NCI-H146 treated with DMSO at 0.1 percent for 48 hours (cell line): ENCODE data around the gene CCDC30.

Experiments
- DNase-seq: peaks from one replicate; lab custom pipeline; 2025; ENCODE audit not compliant: unreplicated experiment; lab: John Stamatoyannopoulos, UW

Gene CCDC30

DNA sequence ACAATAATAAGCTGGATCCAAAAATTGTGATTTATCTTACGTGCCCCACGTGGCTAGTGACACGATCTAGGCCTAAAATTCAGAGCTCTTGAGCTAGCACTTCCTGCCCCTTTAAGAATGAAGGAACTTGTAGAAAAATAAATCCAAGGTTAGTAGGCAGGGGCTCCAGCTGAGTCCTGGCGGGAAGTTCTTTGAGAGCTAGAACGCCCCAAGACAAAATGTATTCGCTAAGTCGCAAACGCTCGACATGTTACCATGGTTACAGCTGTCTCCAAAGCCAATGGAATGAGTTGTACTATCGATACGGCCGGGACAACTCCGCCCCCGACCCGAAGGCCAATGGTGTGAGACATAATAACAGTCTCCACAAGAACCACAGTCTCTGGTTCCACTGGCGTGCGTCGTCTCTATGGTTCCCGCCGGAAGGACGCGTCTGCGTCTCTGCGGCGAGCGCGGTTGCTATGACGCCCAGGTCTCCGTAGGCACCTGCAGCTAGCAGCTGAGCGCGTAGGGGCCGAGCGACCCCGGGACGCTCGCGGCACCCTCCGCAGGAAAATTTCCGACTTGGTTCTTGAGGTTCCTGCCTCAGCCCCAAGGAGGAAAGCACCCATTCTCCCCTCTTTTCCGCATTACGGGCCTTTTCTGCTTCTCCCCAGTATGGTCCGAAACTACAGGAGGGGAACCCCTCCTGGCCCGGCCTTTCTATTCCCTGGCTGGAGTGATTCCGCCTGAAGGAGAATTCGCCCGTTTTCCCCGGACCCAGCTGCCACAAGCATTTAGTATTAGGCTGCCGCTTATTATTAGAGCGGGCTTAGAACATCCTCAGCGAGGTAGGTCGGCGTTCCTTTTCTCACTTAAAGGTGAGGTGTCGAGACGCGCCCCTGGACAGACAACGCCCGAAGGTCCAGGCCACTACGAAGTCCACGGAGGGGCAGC lies at the start of gene CCDC30:
Gene CCDC30 (plus strand): TSS at position 459 of the 936 bp plus-strand sequence. CDS start 17,266 bp downstream, outside the sequence.
- DNase-seq, result peak; percentile 93

DNA sequence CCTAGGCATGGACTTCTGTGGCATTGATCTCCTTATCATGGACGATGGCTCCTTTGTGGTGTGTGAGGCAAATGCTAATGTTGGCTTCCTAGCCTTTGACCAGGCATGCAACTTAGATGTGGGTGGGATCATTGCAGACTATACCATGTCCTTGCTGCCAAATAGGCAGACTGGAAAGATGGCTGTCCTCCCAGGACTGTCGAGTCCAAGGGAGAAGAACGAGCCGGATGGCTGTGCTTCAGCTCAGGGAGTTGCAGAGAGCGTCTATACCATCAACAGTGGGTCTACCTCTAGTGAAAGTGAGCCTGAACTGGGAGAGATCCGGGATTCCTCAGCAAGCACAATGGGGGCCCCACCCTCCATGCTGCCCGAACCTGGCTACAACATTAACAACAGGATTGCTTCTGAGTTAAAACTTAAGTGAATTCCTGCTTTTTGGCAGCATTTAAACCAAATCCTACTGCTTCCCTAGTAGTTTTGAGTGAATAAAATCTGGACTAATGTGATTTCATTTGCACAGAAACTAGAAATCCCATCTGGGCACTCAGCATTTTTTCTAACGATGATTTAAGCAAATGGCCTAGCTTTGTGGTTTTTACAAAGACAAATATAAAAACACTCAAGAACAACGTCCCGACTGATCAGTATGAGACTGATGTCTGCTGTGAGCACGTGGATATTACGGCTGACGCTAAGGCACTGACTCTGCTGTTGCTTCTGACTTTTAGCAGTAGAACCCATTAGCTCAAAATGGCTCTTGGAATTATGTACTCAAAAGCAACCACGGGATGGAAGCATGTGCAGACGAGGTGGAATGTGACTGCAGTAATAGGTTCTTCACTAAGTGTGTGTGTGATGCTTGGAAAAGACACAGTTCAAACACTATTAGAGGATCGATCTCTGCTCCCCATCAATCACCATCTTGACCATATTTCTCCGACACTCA lies 48.3 kb upstream of the CCDC30 start:
- DNase-seq, result no peak

DNA sequence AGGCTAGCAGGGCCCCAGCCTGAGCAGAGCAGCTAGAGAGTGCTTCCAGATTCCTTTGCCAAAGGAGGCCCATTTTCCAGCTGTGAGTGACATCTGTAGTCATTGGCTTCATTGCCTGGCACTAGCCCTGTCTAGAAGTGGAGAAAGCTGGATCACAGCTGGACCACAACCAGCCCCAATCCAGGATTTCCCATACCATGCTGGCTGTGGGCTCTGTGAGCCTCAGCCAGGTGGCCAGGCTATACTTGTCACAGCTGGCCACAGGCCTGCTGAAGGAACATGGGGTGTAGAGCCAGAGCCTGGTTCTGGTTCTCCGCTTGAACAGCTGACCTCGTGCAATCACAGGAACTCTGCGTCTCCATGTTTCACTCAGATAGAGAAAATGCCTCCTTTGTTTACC lies 45.9 kb upstream of the CCDC30 start:
- no peak for DNase-seq

DNA sequence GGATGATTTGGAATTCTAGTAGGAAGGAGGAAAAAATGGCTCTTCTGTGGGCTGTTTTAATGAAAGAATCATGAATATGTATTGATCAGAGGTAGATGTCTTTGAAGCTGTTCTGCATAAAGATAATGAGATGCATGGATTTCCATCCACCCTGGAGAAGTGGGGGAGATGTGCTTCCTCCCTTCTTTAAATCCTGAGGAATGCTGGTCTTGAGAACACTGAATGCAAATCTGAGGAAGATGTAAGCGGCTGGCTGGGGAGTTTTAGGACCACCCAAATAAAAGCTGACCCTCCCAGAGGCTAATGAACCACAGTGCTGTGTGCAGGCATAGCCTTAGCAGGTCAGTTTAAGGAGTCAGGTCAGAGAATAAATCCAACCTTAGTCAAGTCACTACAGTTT lies 44.6 kb upstream of the CCDC30 start:
- DNase-seq, result no peak

DNA sequence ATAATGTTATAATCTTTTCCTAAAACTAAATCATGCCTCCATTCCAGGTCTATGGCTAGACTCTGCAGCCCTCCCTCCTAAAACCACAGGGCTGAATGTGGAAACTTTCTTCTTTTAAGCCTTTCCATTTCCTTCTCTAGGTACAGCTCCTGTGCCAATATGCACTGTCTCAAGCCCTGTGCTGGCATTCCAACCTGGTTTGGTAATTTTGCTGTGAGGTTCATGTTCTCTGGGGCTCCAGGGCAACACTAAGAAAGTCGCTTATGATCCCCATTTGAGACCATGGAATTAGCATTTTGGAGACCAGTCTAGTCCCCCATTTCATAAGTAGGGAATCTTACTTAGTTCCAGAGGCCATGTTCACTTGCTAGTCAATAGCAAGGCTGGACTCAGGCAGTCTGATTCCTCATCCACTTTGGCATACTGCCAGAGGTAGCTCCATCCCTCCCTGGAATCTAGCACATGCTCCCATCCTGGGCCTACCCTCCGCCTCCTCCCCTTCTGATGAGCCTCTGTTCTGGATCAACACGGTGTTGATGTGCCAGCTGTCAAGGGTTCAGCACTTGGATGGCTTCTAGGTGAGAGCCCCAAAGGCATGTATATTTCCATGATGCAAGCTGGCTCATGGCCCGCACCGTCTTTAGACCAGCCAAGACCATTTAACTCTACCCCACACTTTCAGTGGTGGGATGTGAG lies 43.8 kb upstream of the CCDC30 start:
- no peak for DNase-seq

DNA sequence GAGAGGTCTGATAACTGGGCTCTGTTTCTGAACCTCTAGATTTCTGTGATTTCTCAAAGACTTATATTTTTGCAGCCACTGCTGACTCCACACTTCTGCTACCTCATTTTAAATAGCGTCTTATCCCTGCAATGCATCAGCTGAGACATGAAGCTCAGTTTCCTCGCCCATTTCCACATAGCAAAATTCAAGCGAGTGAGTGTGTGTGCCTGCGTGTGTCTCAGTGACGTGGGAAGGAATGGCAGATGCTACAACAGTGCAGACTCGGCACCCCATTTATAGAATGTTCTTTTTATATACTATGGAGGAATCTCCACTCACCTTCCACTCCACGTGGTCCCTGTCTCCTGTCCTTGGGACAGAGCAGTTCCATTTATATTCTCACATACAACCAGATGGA lies 43.0 kb upstream of the CCDC30 start:
- no peak for DNase-seq

DNA sequence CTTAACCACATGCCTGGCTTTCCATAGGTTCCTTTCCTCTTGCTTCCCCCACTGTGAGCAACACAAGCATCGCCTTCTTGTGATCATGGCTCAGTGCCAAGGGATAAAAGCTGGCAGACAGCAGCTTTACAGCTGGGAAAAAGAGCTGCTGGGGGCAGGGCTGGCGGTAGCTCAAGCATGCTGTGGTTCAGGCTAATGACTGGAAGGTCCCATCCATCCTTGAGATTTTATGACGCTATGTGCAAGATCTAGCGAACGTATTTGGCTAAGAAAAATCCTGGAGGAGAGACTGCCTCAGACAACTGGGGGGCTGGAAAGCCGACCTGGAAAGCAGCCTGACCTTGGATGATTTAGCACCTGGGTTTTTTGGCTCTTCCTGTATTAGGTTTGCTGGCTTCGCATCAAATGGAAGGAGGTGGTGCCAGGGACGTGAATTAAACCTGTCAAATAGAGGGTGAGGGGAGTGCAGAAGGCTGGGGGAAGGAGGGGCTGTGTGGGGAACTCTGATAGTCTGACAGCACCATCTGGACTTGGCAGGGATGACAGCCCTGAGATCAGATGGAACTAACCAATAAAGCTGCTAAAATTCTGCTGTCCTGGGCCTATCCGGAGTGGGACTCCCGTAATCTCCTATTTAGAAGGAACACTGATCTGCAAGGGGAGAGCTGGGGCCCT lies 42.0 kb upstream of the CCDC30 start:
- DNase-seq, result no peak

DNA sequence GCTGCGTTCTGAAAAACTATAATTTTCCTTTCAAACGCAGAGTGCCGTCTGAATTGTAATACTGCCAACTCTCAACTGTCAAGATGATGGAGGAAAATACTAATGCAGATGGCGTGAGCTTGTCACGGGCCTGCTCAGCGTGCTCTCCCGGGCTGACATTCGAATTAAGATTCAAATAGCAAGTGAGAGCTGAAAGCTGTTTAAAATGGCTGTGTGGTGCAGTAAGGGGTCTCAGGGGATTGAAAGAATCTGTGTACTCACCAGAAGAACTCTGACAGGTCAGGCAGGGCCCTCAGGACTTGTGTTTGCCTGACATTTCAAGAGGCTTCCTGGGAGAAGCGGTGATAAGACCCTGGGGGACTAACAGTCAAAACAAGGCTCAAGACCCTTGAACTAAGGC lies 40.3 kb upstream of the CCDC30 start:
- DNase-seq, result no peak

DNA sequence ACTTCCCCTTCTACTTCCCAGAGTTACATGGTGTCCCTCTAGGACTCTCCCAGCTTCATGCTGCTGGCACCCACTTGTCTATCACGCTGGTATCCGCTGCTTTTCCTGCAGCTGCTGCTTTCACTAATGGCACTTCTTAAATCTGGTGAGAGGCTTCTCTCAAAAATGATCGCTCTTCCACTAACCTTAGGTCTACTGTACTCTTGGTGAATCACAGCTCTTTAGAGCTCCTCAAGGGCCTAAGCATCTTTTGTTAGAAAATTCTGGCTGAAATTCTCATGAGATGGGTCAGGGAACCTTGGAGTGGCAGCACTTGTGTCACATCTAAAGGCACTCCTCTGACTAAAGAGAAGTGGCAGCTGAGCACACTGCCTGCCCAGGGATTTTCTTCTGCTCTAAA lies 39.4 kb upstream of the CCDC30 start:
- DNase-seq, result no peak

DNA sequence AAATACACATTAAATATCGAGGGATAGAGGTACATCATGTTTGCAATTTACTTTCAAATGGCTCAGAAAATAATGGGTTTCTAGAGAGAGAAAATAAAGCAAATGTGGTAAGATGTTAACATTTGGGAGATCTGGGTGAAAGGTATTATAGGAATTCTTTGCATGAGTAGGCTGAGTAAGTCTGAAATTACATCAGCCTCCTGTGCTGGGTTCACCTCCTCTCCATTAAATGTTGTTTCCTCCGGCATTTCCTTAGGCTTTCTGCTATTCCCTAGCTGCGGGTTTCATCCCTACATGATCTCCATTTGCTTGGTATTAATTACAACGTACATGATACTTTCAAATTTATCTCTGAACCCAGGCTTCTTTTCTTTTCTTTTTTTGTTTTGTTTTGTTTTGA lies 38.9 kb upstream of the CCDC30 start:
- no peak for DNase-seq

DNA sequence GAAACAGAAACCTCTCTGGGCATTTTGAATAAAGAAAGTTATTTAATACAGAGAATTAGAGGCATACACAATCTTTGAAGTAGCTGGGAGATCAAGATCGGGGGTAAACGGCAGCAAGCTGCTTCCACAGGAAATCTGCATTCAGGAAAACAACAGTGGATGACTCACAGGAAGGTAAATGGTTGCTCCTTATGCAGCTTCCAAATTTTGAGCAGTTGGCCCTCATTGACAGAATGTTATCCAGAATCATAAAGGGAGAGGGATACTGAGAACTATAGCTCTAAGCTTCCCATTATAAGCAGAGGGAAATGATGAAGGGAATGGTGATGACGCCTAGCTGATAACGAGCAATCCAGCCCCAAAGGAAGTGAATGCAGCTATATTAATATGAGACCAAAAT lies 35.8 kb upstream of the CCDC30 start:
- DNase-seq, result no peak

DNA sequence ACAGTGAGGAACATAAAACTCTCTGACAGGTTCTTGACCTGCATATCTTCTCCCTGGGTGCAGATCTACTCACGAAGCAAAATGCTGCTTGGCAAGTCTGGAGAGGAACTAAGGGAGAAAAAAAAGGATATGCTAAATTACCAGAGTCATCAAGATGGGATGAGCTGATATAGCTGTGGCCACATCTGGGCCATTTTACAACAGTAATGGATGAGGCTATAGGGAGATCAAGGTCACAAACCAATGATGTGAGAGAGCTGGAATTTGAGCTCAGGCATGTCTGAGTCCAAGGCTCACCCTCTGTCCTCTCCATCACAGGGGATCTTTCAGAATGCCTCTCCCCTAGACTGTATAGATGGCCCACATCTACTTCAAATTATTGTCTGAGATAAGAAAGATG lies 33.5 kb upstream of the CCDC30 start:
- no peak for DNase-seq

DNA sequence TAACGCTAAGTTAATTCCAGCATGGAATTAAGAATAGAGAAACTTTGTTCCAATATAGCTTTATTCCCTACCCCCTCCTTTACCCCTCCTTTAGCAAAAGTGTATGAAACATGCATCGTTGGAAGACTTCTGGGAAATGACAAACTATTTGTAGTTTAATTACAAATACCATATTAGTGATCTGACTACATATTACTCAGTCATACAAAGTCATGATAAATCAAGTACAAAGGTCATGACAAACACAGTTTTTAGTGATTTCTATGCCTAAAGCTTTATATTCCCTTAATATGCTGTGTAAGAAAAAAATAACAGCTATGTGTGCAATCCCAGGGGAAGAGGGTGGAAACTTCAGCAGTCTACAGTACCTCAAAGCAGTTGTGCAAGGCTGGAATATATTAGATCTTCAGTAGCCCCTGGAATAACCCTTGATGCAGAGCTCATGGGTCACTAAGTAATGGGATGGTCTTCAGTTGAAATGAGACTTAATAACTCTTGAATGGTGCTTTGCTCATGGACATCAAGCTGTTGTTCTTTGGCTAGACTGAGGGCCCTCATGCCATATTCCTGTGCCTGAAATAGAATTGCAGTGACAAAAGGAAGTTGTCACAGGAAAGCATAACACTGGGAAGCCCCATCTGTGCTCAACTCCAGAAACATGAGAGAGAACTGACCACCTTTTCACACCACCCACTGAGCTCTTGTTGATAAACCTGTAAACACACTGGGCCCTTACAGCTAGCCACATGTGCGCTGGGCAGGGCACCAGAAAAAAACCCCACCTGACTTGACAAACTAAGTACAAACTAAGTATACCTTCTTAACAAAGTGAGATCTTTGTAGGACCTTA lies 32.6 kb upstream of the CCDC30 start:
- DNase-seq, result no peak

DNA sequence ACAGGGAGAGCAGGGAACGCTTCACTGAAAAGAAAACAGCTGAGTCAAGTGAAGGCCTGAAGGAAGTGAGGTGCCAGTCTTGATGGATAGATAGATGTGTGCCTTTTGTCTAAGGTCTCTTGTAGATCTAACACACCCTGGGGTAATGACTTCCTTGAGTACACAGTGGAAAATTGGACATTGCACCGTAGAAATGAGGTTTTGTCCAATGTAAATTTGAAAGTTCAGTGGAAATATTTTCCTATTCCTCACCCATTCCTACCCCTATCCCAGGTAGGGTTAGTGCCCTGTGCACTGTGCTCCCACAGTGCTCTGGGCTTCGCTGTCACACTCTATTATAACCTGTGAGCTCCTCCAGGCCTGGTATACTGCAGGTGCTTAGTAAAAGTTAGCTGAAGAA lies 31.6 kb upstream of the CCDC30 start:
- DNase-seq, result no peak

DNA sequence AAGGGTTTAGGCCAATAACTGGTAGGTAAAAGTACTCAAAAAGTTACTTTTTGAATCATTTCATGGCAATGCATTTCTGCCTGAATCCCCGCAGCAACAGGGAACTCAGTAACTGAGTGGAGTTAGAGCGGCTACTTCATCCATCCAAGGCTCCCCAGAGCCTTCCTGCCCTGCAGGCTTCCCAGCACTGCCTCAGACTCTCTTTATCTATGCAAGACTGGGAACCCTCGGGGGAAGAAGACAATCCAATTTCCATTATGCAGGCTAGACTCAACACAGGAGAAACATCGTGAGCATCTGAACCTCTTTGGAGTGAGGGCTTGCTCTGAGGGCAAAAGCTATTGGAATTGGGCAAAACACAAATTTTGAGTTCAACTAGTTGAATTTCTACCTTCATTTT lies 30.4 kb upstream of the CCDC30 start:
- DNase-seq, result no peak

DNA sequence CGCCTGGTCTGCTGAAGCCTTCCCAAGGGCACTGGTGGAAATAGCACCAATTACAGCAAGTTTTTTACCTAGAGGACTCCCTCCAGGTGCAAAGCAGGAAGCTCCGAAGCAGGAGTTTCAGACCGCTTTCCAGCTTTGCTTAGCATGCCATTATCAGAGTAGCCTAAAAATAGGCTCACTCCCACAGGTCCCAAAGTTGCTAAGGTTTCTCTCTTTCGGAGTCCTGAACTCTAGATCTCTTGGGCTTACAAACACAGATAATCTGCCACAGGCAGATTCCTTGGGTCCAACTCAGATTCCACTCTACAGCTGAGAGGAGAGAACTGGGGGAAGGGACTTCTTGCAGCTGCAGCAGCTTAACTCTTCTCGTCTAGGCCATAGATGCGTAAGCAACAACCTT lies 29.7 kb upstream of the CCDC30 start:
- no peak for DNase-seq

DNA sequence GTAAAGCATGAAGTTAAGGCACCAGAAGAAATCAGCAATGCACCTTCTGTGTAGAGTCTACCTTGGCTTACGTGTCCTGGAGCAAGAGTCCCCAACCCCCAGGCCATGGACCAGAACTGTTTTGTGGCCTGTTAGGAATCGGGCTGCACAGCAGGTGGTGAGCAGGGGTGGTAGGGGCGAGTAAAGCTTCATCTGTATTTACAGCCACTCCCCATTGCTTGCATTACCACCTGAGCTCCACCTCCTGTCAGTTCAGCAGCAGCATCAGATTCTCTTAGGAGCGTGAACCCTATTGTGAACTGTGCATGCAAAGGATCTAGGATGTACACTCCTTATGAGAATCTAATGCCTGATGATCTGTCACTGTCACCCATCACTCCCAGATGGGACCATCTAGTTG lies 28.7 kb upstream of the CCDC30 start:
- no peak for DNase-seq

DNA sequence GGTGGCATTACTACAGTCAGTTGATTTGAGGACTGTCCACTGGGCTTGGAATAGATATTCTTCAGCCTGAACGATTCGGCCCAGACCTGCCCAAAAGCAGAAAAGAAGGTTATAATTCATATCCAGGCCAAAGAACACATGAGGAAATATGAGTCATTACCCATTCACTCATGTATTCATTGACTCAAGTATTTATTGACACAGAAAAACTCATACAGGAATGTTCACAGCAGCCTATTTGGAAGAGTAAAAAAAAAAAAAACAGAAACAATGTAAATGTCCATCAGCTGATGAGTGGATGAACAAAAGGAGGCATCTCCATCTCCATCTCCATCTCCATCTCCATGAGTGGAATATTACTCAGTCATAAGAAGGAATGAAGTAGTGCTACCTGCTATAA lies 23.1 kb upstream of the CCDC30 start:
- no peak for DNase-seq

DNA sequence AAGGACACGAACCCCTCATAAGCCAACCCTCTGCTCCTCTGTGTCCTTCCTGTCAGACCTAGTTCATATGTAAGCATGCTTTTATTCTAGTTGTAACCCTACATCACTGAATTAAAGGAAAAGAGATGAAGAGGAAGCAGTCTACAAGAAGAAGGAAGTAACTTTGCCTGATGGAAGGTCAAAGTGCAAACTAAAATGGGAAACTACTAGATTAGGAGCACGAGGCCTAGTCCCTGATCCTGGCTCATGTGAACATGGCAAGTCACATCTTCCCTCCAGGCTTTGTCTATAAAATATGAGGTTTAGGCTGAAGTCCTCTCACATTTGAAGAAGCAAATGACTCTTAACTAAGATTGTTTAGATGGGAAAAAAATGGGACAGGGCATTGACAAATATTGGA lies 20.4 kb upstream of the CCDC30 start:
- DNase-seq, result no peak

DNA sequence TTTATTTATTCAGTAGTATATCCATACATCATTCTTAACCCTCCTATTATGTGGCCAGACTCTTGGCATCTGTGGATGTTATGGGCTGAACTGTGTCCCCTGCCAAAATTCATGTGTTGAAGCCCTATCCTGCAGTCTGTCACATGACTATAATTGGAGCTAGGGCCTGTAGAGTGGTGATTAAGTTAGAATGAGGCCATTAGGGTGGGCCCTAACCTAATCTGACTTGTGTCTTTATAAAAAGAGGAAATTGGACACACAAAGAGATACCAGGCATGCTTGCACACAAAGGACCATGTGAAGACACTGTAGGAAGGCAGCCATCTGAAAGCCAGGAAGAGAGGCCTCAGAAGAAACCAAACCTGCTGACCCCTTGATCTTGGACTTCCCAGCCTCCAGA lies 13.8 kb upstream of the CCDC30 start:
- no peak for DNase-seq
